ENCODE results near the gene SLC6A11. TPM values are rescaled to one million over a fixed set of nuclear protein-coding genes. Genes with fewer than 3 reads are reported as not detected.

The SLC6A11 gene
- total RNA-seq, 4 donors from 2014 or later = 0.21 to 1.4 TPM; not detected in 2

- no peak overlapping the region for H3K4me3 ChIP-seq
- no peak for TF ChIP-seq POLR2A (IDR thresholded peaks at IDR 0.05)
- no peak for TF ChIP-seq CTCF (IDR thresholded peaks at IDR 0.05)
- H3K27ac ChIP-seq = no peak overlapping the region
- intact Hi-C loops (cut with DNase I; ENCODE audit: low total_unique reads) = no loop called here
- H3K9me3 ChIP-seq = no peaks in the 10 kb centered on the region
- H3K36me3 ChIP-seq = no peaks in the 10 kb centered on the region
- no peaks in the 10 kb centered on the region for H3K27me3 ChIP-seq
- H3K4me1 ChIP-seq = no peaks in the 10 kb centered on the region
- DNase-seq = no peak
Measured at GRCh38 chr3:10978956-10979355, 162.9 kb downstream of the SLC6A11 start.

- no peak for DNase-seq
- Histone ChIP-seq H3K9me3 (no peaks in the 10 kb centered on the region), H3K27me3 (no peaks in the 10 kb centered on the region), H3K4me3 (no peak overlapping the region), H3K27ac (no peak overlapping the region), H3K36me3 (no peaks in the 10 kb centered on the region), H3K4me1 (no peaks in the 10 kb centered on the region)
- intact Hi-C loops (cut with DNase I; ENCODE audit: low total_unique reads) = no loop called here
- no peak for TF ChIP-seq POLR2A (IDR thresholded peaks at IDR 0.05)
- TF ChIP-seq CTCF (IDR thresholded peaks at IDR 0.05) = no peak
Measured at GRCh38 chr3:10980312-10980711, 164.3 kb downstream of the SLC6A11 start.

- intact Hi-C loops (cut with DNase I; ENCODE audit: low total_unique reads) = no loop called here
- Histone ChIP-seq H3K9me3 (no peaks in the 10 kb centered on the region), H3K4me3 (no peak overlapping the region), H3K4me1 (no peaks in the 10 kb centered on the region), H3K27ac (no peak overlapping the region), H3K27me3 (no peaks in the 10 kb centered on the region), H3K36me3 (no peaks in the 10 kb centered on the region)
- DNase-seq = no peak
- no peak for TF ChIP-seq POLR2A (IDR thresholded peaks at IDR 0.05)
- no peak for TF ChIP-seq CTCF (IDR thresholded peaks at IDR 0.05)
Measured at GRCh38 chr3:10981031-10981430, 165.0 kb downstream of the SLC6A11 start.

- Histone ChIP-seq H3K9me3 (no peaks in the 10 kb centered on the region), H3K27ac (no peak overlapping the region), H3K4me1 (no peaks in the 10 kb centered on the region), H3K27me3 (no peaks in the 10 kb centered on the region), H3K4me3 (no peak overlapping the region), H3K36me3 (no peaks in the 10 kb centered on the region)
- intact Hi-C loops (cut with DNase I; ENCODE audit: low total_unique reads) = no loop called here
- no peak for TF ChIP-seq CTCF (IDR thresholded peaks at IDR 0.05)
- no peak for TF ChIP-seq POLR2A (IDR thresholded peaks at IDR 0.05)
- no peak for DNase-seq
Measured at GRCh38 chr3:10981961-10982360, 165.9 kb downstream of the SLC6A11 start.

GRCh38 chr3:10982782-10983181, 166.8 kb downstream of the SLC6A11 start:
- no peak overlapping the region for H3K27ac ChIP-seq
- H3K36me3 ChIP-seq = no peaks in the 10 kb centered on the region
- intact Hi-C loops (cut with DNase I; ENCODE audit: low total_unique reads) = no loop called here
- no peaks in the 10 kb centered on the region for H3K27me3 ChIP-seq
- H3K4me3 ChIP-seq = no peak overlapping the region
- no peak for DNase-seq
- TF ChIP-seq POLR2A (IDR thresholded peaks at IDR 0.05) (no peak), CTCF (IDR thresholded peaks at IDR 0.05) (no peak)
- no peaks in the 10 kb centered on the region for H3K4me1 ChIP-seq
- H3K9me3 ChIP-seq = no peaks in the 10 kb centered on the region

Measured in uterus (tissue), 4 donors.